Panc1 (cell line): ENCODE results near the gene DTNBP1. TPM values are rescaled to one million over a fixed set of nuclear protein-coding genes. Genes with fewer than 3 reads are reported as not detected.

Experiments used
- ATAC-seq: fragments of 200-7000 bp; cut with Tn5 transposase; 2 replicates; pipeline ENCODE4 v1.9.1; 2020; ENCODE audit warnings: mild to moderate bottlenecking, moderate library complexity
- BruUV-seq: library from RNA; stranded (reverse); fragments of 400-500 nt; replicated peaks from 2 replicates; lab custom pipeline; 2021; lab: Mats Ljungman, UMichigan
- CTCF ChIA-PET: fragments of 300-600 bp; sonication (Branson Sonifier 250); formaldehyde crosslinking; loops from one replicate; lab custom pipeline; 2022; ENCODE audit warnings: antibody characterized with exemption; lab: Charles Lee
- POLR2A ChIA-PET: fragments of 300-600 bp; sonication (Branson Sonifier 250); formaldehyde crosslinking; loops from one replicate; lab custom pipeline; 2022; ENCODE audit warnings: antibody characterized with exemption; lab: Charles Lee
- DNase-seq: peaks from one replicate; pipeline ENCODE4 v3.0.0-alpha.2; 2010; ENCODE audit warnings: low read depth, low spot score
- H3K27ac ChIP-seq: 2 replicates; pipeline ENCODE4 v1.5.1; 2011; ENCODE audit warnings: mild to moderate bottlenecking, low read length, inconsistent platforms
- H3K27me3 ChIP-seq: fragments of 200-500 bp; sonication (Bioruptor generic); 2 replicates; pipeline ENCODE4 v1.6.0; 2014; ENCODE audit warnings: low read length, inconsistent platforms; ENCODE audit not compliant: control insufficient read depth, insufficient read depth
- H3K36me3 ChIP-seq: fragments of 200-500 bp; sonication (Bioruptor generic); 2 replicates; pipeline ENCODE4 v1.5.1; 2014; ENCODE audit warnings: inconsistent platforms, mild to moderate bottlenecking, low read length, moderate library complexity; ENCODE audit not compliant: control insufficient read depth, insufficient read depth
- H3K4me1 ChIP-seq: 2 replicates; pipeline ENCODE4 v1.5.1; 2011; ENCODE audit warnings: inconsistent platforms, mild to moderate bottlenecking, low read length, moderate library complexity; ENCODE audit not compliant: control insufficient read depth, insufficient read depth
- H3K4me3 ChIP-seq, 2 experiments: 2 replicates each; pipeline ENCODE4 v1.5.1; 2011 to 2012; ENCODE audit warnings: low read depth in 2 of 2, low read length in 2 of 2, mild to moderate bottlenecking in 2 of 2, inconsistent platforms in 1 of 2, moderate library complexity in 1 of 2
- H3K9me3 ChIP-seq: fragments of 200-500 bp; sonication (Bioruptor generic); 2 replicates; pipeline ENCODE4 v1.5.1; 2014; ENCODE audit warnings: low read depth, mild to moderate bottlenecking, inconsistent platforms, low read length, moderate library complexity; ENCODE audit not compliant: control insufficient read depth, insufficient read depth
- CTCF ChIP-seq: fragments of 450-650 bp; IDR thresholded peaks from 2 replicates; pipeline ENCODE4 v1.5.1; 2017; ENCODE audit warnings: mild to moderate bottlenecking
- POLR2AphosphoS5 ChIP-seq: IDR thresholded peaks from 2 replicates; pipeline ENCODE4 v1.6.1; 2012; ENCODE audit warnings: mild to moderate bottlenecking, low read depth, low read length, moderate library complexity
- REST ChIP-seq, 2 experiments: IDR thresholded peaks; 2 replicates each; pipeline ENCODE4 v1.6.1; 2011 to 2012; ENCODE audit warnings: low read depth in 2 of 2, control low read depth in 1 of 2, low read length in 1 of 2, mild to moderate bottlenecking in 1 of 2, moderate library complexity in 1 of 2; ENCODE audit not compliant: insufficient read depth in 1 of 2
- SIN3A ChIP-seq: IDR thresholded peaks from 2 replicates; pipeline ENCODE4 v1.6.1; 2012; ENCODE audit warnings: low read depth, mild to moderate bottlenecking, low read length, moderate library complexity, borderline replicate concordance; ENCODE audit not compliant: insufficient read depth
- TCF7L2 ChIP-seq: IDR thresholded peaks from 2 replicates; pipeline ENCODE4 v1.6.1; 2011; ENCODE audit warnings: mild to moderate bottlenecking, low read depth, low read length, inconsistent platforms
- in situ Hi-C: cut with HindIII; loops from 2 replicates; pipeline ENCODE4 v1.10.0; 2016; ENCODE audit warnings: low sequenced_read_pairs, low pct_unique_long_range_greater_than_20kb
- intact Hi-C: fragments of 100-400 bp; cut with micrococcal nuclease; formaldehyde crosslinking; loops from one replicate; pipeline ENCODE4 v1.10.0; 2022; ENCODE audit not compliant: unreplicated experiment
- total RNA-seq: library from RNA; stranded (reverse); gene quantifications from one replicate; pipeline ENCODE4 v1.2.1, GENCODE V29; 2021; ENCODE audit not compliant: unreplicated experiment

The DTNBP1 gene
- total RNA-seq, 1 experiment from 2014 or later, result 29.3 TPM

- no peaks in the 10 kb centered on the region for H3K27me3 ChIP-seq
- H3K4me3 ChIP-seq, result no peak overlapping the region
- H3K4me1 ChIP-seq, result no peaks in the 10 kb centered on the region
- POLR2A ChIA-PET, result no interaction called here
- no peaks in the 10 kb centered on the region for H3K9me3 ChIP-seq
- no TSS peak for BruUV-seq
- ATAC-seq, result no peak
- CTCF ChIA-PET, result no interaction called here
- H3K36me3 ChIP-seq, result no peaks in the 10 kb centered on the region
- TF ChIP-seq SIN3A (no peak), CTCF (no peak), POLR2AphosphoS5 (no peak), REST (IDR thresholded peaks at IDR 0.05; ENCODE audit: insufficient read depth in 1 of 2, low read depth in 2 of 2, low read length in 1 of 2) (no peak)
- H3K27ac ChIP-seq, result no peak overlapping the region
- DNase-seq, result no peak
- in situ Hi-C loops (no loop called here), intact Hi-C loops (no loop called here)
Observed at GRCh38 chr6:15574486-15574885, 88.3 kb downstream of the DTNBP1 start.

GRCh38 chr6:15574023-15574422 lies 88.8 kb downstream of the DTNBP1 start:
- POLR2A ChIA-PET, result no interaction called here
- Histone ChIP-seq H3K4me1 (no peaks in the 10 kb centered on the region), H3K36me3 (no peaks in the 10 kb centered on the region), H3K27ac (no peak overlapping the region), H3K4me3 (no peak overlapping the region), H3K9me3 (no peaks in the 10 kb centered on the region), H3K27me3 (no peaks in the 10 kb centered on the region)
- no peak for ATAC-seq
- TF ChIP-seq POLR2AphosphoS5, result no peak
- no peak for TF ChIP-seq CTCF
- no peak for TF ChIP-seq TCF7L2
- TF ChIP-seq SIN3A, result no peak
- no peak for TF ChIP-seq REST (IDR thresholded peaks at IDR 0.05; ENCODE audit: insufficient read depth in 1 of 2, low read depth in 2 of 2, low read length in 1 of 2)
- no peak for DNase-seq
- BruUV-seq, result no TSS peak
- CTCF ChIA-PET, result no interaction called here
- intact Hi-C loops, result no loop called here
- in situ Hi-C loops, result no loop called here
